Stimulated activated CD8-positive, alpha-beta memory T cell treated with anti-CD3 and anti-CD28 coated beads, Interleukin-15, amount 100 ng/mL, for 1 hour (primary cell): ENCODE results near the gene TMC8.
"Not testable (repeated sequence)": the region's sequence is repeated elsewhere in the genome, so short reads cannot be mapped to it uniquely, and the experiment has no call there.

ENCODE experiments used
- DNase-seq: peaks from one replicate; pipeline ENCODE4 v3.0.0-alpha.2; 2020; ENCODE audit warnings: low read depth

The TMC8 gene

DNA sequence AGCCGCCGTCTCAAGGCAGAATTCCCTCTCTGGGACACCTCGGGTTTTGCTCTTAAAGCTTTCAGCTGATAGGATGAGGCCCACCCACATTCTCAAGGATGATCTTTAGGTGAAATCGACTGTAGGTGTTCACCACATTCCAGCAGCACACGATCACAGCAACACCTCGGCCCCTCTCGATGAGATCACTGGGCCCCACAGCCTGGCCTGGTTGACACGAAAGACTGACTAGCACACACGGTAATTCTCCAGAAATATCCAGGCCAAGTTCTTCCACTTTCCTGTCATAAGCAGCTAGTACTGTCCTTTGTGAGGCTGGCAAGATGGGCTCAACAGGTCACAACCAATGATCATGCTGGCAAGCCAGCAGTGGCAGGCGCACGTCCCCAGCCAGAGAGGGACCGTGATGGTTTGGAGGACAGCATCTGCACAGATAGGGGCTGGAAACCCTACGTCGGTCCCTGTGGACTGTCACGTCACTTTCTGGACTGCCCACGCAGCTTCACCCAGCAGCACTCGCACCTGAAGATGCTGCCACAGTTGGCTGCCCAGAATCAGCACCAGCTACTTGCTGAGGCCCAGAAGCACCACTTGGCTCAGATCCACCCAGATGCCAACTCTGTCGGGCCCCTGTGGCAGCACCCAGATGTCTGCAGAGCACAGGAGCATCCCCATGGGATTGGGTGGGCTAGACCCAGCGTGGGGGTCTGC is 19.4 kb upstream of the TMC8 start:
- DNase-seq, result no peak

- no peak for DNase-seq
Observed at GRCh38 chr17:78111727-78112517, 18.6 kb upstream of the TMC8 start.

DNA sequence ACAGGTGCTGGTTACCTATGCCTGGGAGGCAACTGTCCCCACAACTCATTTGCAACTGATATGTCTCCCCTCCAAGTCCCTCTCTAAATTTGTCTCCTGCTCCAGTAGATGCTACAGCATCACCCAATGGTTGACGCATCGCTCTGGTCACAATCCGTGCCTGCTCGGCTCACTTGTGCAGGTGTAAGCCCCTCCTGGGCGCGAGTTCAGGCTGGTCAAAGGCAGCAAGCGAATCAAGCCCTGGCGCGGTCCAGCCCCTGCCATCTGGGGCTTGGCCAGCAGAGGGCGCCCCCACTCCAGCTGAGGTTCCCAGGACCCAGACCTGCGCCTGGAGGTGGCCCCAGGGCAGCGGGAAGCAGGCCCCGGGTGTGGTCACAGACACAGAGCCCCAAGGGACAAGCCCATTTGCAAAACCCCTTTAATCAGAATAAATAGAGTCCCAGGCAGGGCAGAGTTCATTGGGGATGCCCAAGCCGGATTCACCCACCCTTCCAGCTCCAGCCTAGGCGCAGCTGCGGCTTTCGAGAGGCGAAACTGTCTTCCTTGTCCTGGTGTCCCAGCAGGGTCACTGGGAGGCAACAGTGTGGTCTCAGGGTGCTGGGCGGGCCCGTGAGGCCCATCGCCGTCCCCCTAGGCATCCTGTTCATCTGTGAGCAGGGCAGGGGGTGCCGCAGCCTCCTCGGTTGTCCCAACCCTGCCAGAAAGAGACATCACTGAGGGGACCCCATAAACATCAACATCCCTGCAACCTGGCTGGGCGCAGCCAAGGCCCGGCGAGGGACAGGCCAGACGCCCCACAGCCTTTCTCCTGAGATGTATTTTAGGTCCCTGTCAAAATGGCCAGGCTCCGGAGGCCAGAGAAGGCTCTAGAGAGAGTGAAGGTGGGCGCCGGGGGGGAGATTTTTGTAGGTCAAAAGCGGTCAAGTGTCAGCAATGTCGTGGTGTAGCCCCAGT is 17.8 kb upstream of the TMC8 start:
- peak; percentile 58 for DNase-seq

DNA sequence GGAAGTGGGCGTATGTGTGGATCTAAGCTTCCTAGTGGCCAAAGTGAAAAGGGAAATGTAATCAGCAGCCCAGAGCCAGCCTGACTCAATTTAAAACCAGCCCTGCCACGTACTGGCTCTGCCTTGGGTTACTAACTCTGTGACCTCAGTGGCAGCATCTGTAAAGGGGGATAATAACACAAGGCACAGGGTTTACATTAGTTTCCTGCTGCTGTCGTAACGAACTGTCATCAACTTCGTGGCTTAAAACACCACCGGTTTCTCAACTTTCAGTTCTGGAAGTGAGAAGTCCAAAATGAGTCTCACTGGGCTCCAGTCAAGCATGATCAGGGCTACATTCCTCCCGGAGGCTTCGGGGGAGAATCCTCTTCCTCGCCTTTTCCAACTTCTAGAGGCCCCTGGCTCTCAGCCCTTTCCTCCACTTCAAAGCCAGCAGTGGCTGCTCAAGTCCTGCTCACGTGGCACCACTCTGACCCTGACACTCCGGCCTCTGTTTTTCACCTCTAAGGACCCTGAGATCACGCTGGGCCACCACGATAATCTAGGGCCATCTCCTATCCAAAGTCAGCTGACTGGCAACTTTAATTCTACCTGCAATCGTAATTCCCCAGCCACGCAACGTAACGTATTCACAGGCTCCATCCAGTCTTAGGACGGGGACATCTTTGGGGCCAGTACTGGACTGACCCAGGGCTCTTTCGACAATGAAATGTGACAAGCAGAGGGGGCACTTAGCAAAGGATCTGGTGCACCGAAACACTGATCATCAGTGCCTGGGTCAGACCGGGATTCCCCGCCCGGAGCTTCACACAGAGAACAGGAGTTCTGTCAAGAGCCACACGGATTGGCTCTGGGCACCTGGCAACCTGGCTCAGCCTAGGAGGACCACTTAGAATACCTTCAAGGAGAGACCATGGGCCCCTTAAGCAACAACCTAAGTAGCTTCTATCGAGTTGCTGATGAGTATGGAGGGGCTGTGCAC is 16.5 kb upstream of the TMC8 start:
- DNase-seq, result no peak

GRCh38 chr17:78114831-78115723 is 15.5 kb upstream of the TMC8 start:
- DNase-seq, result no peak

DNA sequence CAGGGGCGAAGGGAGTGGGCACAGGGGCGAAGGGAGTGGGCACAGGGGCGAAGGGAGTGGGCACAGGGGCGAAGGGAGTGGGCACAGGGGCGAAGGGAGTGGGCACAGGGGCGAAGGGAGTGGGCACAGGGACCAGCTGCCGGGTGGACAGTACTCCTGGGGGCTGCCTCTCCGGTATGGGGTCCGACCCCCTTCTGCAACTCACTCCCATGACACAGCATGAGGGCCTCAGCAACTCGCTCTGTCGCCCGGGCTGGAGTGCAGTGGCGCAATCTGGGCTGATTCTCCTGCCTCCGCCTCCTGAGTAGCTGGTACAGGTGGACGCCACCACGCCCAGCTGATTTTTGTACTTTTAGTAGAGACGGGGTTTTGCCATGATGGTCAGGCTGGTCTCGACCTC is 14.8 kb upstream of the TMC8 start:
- not testable (repeated sequence) for DNase-seq

- no peak for DNase-seq
Observed at GRCh38 chr17:78116411-78116810, 14.2 kb upstream of the TMC8 start.

GRCh38 chr17:78117027-78117981 is 13.3 kb upstream of the TMC8 start:
- DNase-seq, result no peak

DNA sequence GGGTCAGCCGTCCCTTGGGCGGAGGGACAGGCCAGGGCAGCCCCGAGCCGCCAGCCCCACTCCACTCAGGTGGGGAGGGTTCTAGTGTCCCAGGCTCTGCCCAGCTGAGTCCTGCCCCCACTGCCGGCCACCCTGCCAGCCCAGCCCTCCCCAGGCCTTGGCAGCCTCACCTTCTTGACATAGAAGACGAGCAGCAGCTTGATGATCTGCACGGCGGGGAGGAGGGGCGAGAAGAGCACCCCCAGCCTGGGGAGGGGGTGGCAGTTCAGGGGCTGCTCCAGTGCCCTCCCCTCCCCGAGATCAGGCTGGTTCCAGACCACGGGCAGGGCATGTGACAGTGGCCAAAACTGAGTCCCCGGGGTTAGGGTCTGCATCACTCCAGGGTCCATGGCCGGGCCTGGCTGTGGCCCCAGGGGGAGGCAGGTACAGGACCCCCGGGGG is 11.8 kb upstream of the TMC8 start:
- no peak for DNase-seq

GRCh38 chr17:78120537-78120936 is 10.0 kb upstream of the TMC8 start:
- no peak for DNase-seq

DNA sequence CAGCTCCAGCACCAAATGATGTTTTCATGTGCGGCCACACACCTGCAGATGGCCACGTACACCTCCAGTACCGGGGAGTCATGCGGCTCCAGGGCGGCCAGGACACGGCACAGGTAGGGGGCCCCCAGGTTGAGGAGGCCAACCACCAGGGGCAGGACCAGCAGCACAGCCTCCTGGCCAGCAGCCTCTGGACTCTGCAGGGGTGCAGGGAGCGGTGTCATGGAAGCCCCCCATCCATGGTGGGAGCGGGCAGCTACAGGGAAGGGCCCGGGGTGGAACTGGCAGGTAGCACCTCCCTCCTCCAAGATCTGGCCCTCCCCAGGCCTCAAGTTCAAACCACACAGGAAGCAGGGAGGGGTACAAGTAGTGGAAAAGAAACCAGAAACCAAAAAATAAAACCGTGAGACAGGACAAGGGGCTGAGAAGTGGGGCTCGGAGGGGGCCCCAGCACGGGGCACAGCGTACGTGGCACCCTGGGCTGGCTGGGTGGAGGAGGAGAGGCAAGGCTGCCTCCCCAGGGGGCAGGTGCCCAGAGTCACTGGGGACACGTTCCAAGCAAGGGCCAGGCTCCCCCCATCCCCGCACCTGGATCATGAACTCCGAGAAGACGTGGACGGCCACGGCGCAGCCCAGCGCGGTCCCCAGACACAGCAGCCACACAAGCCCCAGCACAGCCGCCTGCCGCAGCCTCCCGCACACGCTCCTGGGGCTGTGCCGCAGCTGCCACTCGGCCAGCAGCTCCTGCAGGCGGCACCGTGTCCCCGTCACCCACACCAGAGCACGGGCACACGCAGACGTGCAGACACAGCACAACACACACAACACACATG is 9.4 kb upstream of the TMC8 start:
- no peak for DNase-seq

GRCh38 chr17:78121801-78122215 is 8.8 kb upstream of the TMC8 start:
- no peak for DNase-seq

DNA sequence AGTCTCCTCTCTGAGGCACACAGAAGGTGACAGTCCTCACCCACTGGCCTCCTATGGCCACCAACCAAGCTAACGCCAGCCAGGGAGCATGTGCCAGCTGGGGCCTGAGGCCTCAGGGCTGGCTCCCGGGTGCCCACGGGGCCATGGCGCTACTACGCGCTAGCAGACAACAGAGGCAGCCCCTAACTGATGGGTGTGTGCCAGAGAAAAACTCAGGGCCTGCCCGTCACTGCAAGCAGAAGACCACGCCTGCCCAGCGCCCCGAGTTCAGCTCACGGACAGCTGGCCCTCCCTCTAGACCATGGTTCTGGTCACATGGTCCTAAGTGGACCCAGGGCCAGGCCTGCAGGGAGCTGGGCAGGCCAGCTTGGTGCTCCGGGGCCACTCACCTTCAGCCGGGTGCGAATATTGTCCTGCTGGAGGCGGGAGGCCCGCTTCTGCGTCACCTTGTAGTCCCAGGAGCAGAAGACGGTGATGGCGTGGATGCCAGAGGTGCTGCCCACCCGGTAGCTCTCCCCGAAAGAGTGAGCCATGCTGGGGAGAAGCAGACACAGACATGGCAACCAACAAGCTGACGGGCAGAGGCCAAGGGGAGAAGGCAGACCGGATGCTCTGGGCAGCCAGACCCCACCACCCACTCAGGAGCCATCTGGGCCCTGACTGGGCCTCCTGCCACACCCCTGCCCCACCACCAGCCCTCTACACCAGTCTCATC is 8.2 kb upstream of the TMC8 start:
- DNase-seq, result no peak

DNA sequence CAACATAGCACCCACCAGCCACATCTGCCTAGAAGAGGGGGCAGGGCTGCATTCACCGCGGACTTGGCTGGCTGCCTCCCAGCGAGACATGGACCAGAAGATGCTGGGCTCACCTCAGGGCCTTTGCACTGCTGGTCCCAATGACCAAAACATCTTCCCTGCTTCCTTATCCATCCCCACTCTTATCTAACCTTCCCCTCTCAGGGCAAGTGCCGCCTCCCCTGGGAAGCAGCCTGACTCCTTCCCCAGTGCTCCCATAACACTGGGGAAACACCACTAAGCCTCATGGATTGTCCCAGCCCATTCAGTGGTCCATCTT is 7.7 kb upstream of the TMC8 start:
- DNase-seq, result no peak

DNA sequence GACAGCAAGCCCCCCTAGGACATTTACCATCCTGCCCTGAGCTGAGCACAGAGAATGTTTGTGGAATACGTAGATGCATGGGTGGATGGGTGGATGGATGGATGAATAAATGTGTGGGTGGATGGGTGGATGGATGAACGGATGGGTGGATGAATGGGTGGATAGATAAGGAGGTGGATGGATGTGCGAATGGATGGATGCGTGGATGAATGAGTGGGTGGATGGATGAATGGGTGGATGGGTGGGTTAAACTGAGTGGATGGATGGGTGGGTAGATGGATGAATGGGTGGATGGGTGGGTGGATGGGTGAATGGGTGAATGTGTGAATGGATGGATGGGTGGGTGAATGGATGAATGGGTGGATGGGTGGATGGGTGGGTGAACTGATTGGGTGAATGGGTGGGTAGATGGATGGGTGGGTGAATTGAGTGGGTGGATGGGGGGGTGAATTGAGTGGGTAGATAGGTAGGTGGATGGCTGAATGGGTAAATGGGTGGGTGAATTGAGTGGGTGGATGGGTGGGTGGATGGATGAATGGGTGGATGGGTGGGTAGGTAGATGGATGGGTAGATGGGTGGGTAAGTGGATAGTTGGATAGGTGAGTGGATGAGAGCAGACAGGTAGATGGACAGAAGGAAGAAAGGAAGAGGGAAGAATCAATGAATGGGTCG is 7.2 kb upstream of the TMC8 start:
- no peak for DNase-seq

DNA sequence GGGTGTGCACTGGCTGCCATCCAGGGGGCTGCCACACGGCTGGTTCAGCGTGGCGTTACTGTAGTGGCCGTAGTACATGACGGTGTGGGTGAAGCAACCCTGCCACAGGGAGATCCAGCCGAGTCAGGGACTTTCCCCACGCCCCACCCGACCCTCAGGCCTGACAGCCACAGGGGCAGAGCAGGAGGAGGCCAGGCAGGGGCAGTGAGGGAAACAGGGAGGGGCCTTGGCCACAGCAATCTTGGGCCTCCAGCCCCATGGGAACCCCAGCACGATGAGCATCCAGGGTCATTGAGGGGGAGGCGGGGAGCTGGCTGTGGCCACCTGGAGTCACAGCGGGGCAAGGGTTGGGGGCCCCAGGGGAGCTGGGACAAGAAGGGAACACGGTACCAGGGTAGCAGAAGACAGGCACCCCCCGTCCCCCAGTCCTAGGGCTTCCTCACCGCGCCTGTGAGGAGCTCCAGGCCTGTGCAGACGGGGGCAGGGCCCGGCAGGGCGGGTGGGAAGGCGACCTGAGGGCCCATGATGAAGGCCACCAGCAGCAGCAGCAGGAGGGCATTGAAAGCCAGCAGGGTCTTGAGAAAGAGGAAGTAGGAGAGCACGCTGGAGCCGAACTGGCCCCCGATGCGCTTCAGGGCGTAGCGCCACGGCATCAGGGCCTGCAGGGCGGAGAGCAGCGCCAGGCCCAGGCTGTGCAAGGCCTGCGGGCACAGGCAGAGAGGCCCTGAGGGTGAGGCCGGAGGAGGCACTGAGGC is 6.3 kb upstream of the TMC8 start:
- no peak for DNase-seq
